Fibroblast of pulmonary artery (primary cell): ENCODE data around the gene CBX4.
A peak's percentile ranks its signal among the peaks of the same experiment; 100 is the strongest.

Experiments used
- DNase-seq: peaks from one replicate; pipeline ENCODE4 v3.0.0-alpha.2; 2010; ENCODE audit warnings: low read depth
- H3K4me3 ChIP-seq: replicated peaks from 2 replicates; pipeline ENCODE4 v1.5.1; 2011; ENCODE audit warnings: low read depth, mild to moderate bottlenecking, control low read depth, low read length, moderate library complexity
- CTCF ChIP-seq: IDR thresholded peaks from 2 replicates; pipeline ENCODE4 v1.5.1; 2011; ENCODE audit warnings: mild to moderate bottlenecking, control low read depth, low read length, inconsistent platforms; ENCODE audit errors: missing control alignments

The CBX4 gene

GRCh38 chr17:79811011-79811867, 28.0 kb downstream of the CBX4 start:
- H3K4me3 ChIP-seq, result no peak overlapping the region
- no peak for DNase-seq
- TF ChIP-seq CTCF, result peak; percentile 45

- peak; percentile 76 for DNase-seq
- no peak overlapping the region for H3K4me3 ChIP-seq
- no peak for TF ChIP-seq CTCF
Observed at GRCh38 chr17:79810130-79811010, 28.9 kb downstream of the CBX4 start.

- H3K4me3 ChIP-seq, result no peak overlapping the region
- no peak for TF ChIP-seq CTCF
- no peak for DNase-seq
Observed at GRCh38 chr17:79809530-79810129, 29.6 kb downstream of the CBX4 start.

GRCh38 chr17:79808763-79809529, 30.3 kb downstream of the CBX4 start:
- TF ChIP-seq CTCF, result peak; percentile 39
- no peak overlapping the region for H3K4me3 ChIP-seq
- DNase-seq, result peak; percentile 61

GRCh38 chr17:79806863-79807720, 32.1 kb downstream of the CBX4 start:
- no peak for TF ChIP-seq CTCF
- no peak overlapping the region for H3K4me3 ChIP-seq
- DNase-seq, result no peak

- no peak for DNase-seq
- TF ChIP-seq CTCF, result no peak
- H3K4me3 ChIP-seq, result no peak overlapping the region
Observed at GRCh38 chr17:79806446-79806760, 32.8 kb downstream of the CBX4 start.
